AG10803 (cell line): ENCODE data around the gene SEC24C.

Experiments
- DNase-seq: peaks from one replicate; pipeline ENCODE4 v3.0.0; 2010; ENCODE audit warnings: low read depth
- H3K4me3 ChIP-seq: 2 replicates; pipeline ENCODE4 v1.5.1; 2011; ENCODE audit warnings: mild to moderate bottlenecking, low read length, control low read depth
- CTCF ChIP-seq: conservative IDR thresholded peaks from 2 replicates; pipeline ENCODE4 v1.5.1; 2011; ENCODE audit warnings: mild to moderate bottlenecking, low read length, control low read depth, inconsistent platforms

The SEC24C gene

GRCh38 chr10:73815719-73816030, 71.5 kb downstream of the SEC24C start:
- no peak overlapping the region for H3K4me3 ChIP-seq
- TF ChIP-seq CTCF, result no peak
- no peak for DNase-seq

GRCh38 chr10:73816917-73817729, 73.0 kb downstream of the SEC24C start:
- H3K4me3 ChIP-seq, result no peak overlapping the region
- no peak for DNase-seq
- no peak for TF ChIP-seq CTCF

- no peak overlapping the region for H3K4me3 ChIP-seq
- no peak for TF ChIP-seq CTCF
- DNase-seq, result no peak
These were observed 73.7 kb downstream of the SEC24C start for GRCh38 chr10:73817826-73818225.

GRCh38 chr10:73818402-73818801, 74.2 kb downstream of the SEC24C start:
- no peak for TF ChIP-seq CTCF
- H3K4me3 ChIP-seq, result no peak overlapping the region
- no peak for DNase-seq

GRCh38 chr10:73819081-73819480, 74.9 kb downstream of the SEC24C start:
- no peak for TF ChIP-seq CTCF
- no peak overlapping the region for H3K4me3 ChIP-seq
- DNase-seq, result no peak

GRCh38 chr10:73819513-73820093, 75.4 kb downstream of the SEC24C start:
- H3K4me3 ChIP-seq, result no peak overlapping the region
- no peak for TF ChIP-seq CTCF
- DNase-seq, result no peak
